BE2C (cell line): Measurements from ENCODE around the gene EHD4.

Source experiments
- DNase-seq: peaks from one replicate; pipeline ENCODE4 v3.0.0-alpha.2; 2020
- H3K27me3 ChIP-seq: fragments of 250-450 bp; sonication (Bioruptor Pico); 2 replicates; pipeline ENCODE4 v1.5.1; 2020; ENCODE audit warnings: mild to moderate bottlenecking
- H3K36me3 ChIP-seq: fragments of 250-450 bp; sonication (Bioruptor Pico); 2 replicates; pipeline ENCODE4 v1.5.1; 2020; ENCODE audit warnings: mild to moderate bottlenecking
- H3K4me1 ChIP-seq: fragments of 250-450 bp; sonication (Bioruptor Pico); 2 replicates; pipeline ENCODE4 v1.5.1; 2020
- H3K4me3 ChIP-seq: 2 replicates; pipeline ENCODE4 v1.5.1; 2011; ENCODE audit warnings: low read depth, low read length
- H3K9me3 ChIP-seq: fragments of 250-450 bp; sonication (Bioruptor Pico); 2 replicates; pipeline ENCODE4 v1.5.1; 2020
- TF ChIP-seq, protein P1 (sequence below): IDR thresholded peaks from 2 replicates; pipeline ENCODE4 v1.5.1; 2012; ENCODE audit warnings: mild to moderate bottlenecking, low read depth, low read length

The EHD4 gene

DNA sequence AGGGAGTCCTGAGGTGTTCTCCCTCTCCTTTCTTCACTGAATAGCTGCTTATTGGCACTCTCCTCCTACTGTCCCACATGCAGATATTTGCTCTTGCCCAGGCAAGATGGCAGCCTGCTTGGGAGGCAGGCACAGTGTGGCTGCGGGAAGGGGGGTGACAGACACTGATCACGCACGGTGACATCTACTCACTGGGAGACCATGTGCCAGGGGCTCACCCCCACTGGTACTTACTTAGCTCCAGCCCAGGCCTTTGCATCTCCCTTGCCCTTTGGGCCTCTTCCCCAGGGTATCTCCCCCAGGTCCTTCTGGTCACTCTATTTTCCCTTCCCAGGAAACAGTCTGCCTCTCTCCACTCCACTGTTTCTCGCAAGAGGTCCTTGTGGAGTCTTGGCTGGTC, 42.0 kb upstream of the EHD4 start:
- H3K4me1 ChIP-seq = peaks cover 17% of the 10 kb centered on the region
- DNase-seq = no peak
- H3K36me3 ChIP-seq = no peaks in the 10 kb centered on the region
- H3K9me3 ChIP-seq = no peaks in the 10 kb centered on the region
- TF ChIP-seq, protein P1, sequence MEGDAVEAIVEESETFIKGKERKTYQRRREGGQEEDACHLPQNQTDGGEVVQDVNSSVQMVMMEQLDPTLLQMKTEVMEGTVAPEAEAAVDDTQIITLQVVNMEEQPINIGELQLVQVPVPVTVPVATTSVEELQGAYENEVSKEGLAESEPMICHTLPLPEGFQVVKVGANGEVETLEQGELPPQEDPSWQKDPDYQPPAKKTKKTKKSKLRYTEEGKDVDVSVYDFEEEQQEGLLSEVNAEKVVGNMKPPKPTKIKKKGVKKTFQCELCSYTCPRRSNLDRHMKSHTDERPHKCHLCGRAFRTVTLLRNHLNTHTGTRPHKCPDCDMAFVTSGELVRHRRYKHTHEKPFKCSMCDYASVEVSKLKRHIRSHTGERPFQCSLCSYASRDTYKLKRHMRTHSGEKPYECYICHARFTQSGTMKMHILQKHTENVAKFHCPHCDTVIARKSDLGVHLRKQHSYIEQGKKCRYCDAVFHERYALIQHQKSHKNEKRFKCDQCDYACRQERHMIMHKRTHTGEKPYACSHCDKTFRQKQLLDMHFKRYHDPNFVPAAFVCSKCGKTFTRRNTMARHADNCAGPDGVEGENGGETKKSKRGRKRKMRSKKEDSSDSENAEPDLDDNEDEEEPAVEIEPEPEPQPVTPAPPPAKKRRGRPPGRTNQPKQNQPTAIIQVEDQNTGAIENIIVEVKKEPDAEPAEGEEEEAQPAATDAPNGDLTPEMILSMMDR = no peak
- no peak overlapping the region for H3K4me3 ChIP-seq
- no peaks in the 10 kb centered on the region for H3K27me3 ChIP-seq

DNA sequence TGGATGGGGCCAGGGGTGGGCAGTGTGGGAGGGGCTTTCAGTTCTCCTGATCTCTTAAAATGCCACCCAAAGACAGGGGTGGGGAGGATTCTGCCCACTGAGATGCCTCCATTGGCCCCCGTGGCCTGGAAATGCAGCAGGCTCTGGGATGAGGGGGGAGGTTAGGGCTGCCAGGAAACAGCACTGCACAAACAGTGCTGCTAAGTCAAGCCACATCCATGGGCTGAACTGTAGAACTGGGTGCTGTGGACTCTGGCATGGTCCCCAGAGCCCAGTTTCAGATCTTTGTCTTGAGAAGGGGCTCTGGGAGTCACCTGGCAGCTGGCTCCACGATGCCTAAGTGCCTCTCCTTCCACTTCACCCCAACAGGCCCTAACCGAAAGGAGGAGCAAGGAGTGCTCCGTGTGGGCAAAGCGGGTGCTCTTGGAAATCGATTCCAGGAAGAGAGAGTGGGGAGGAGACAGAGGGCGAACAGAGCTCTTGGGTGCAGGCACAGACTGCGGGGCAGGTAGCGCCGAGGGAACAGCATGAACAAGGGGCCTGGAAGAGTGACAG, 40.6 kb upstream of the EHD4 start:
- H3K27me3 ChIP-seq = no peaks in the 10 kb centered on the region
- no peak overlapping the region for H3K4me3 ChIP-seq
- no peaks in the 10 kb centered on the region for H3K9me3 ChIP-seq
- H3K4me1 ChIP-seq = peaks cover 3% of the 10 kb centered on the region; the same call in 1 of the 2 replicates
- TF ChIP-seq, protein P1 = no peak
- DNase-seq = no peak
- H3K36me3 ChIP-seq = no peaks in the 10 kb centered on the region

DNA sequence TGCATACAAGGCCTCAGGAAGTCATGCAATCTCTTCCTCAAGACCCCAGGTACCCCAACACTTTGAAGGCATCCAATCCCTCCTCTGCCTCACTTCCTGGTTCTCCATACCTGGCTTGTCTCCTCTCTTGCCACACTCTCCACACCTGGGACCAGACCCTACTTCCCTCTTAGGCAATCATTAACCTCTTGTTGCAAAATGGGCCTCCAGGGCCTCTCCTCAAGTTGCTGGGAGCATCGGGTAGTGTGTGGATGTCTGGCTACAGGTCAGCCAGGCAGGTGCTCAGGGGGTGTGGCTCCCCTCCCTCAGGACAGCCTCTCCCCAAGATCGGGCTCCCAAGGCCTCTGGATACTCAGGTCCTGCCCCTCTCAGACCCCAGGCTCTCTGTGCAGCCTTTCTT, 39.9 kb upstream of the EHD4 start:
- H3K4me3 ChIP-seq = no peak overlapping the region
- no peak for DNase-seq
- no peaks in the 10 kb centered on the region for H3K4me1 ChIP-seq
- TF ChIP-seq, protein P1 = no peak
- no peaks in the 10 kb centered on the region for H3K9me3 ChIP-seq
- H3K27me3 ChIP-seq = no peaks in the 10 kb centered on the region
- no peaks in the 10 kb centered on the region for H3K36me3 ChIP-seq

DNA sequence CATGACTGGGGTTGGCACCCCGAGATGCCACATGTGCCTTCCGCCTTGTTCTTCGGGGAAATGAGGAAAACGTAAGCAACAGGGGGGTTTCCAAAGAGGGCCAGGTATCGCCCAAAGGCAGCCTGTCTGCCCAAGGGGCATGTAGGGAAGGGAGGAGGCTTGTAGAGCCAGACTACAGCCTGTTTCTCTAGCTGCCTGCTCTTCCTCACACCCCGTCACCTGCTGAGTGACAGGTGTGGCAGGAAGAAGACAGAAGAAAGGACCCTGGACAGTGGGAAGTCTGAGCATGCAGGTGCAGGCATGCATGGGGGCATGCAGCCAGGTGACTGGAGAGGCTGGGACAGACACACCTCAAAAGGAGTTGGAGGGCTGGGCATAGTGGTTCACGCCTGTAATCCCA, 38.7 kb upstream of the EHD4 start:
- no peak overlapping the region for H3K4me3 ChIP-seq
- H3K4me1 ChIP-seq = no peaks in the 10 kb centered on the region
- H3K9me3 ChIP-seq = no peaks in the 10 kb centered on the region
- no peak for DNase-seq
- H3K27me3 ChIP-seq = no peaks in the 10 kb centered on the region
- no peaks in the 10 kb centered on the region for H3K36me3 ChIP-seq
- TF ChIP-seq, protein P1 = no peak

DNA sequence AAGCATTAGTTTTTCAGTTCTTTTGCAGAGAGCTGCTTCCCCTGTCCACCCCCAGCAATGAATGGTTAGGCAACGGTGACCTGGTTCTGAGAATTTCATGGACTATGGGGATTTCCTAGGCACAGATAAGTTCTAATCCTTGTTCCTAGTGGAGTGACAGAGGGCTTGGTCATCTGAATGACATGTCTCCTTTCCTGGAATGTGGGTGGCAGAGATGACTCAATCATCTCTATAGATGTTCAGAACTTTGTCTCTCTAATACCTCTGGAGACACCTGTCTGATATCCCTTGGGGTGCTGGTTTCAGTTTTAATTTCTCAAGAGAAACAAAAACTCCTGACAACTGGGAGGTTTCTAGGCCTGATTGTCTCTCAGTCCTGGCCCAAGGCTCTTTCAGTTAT, 38.1 kb upstream of the EHD4 start:
- Histone ChIP-seq H3K36me3 (no peaks in the 10 kb centered on the region), H3K4me3 (no peak overlapping the region), H3K4me1 (no peaks in the 10 kb centered on the region), H3K27me3 (no peaks in the 10 kb centered on the region), H3K9me3 (no peaks in the 10 kb centered on the region)
- TF ChIP-seq, protein P1 = no peak
- DNase-seq = no peak

DNA sequence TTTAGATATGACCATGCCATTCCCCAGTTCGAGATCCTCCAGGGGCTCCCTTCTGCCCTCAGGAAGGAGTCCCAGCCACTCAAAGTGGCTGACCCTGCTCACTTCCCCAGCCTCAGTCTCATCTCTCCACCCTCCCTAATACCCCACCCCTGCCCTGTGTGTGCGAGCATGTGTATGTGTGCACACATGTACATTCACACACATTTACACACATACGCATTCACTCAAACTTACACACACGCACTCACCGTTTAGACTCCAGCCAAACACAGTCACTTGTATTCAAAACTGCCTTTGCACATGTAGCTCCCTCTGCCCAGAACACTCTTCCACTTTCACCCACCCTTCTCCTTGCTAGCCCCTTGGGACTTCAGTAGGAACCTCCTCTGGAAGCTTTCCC, 37.1 kb upstream of the EHD4 start:
- no peak overlapping the region for H3K4me3 ChIP-seq
- TF ChIP-seq, protein P1 = no peak
- no peaks in the 10 kb centered on the region for H3K36me3 ChIP-seq
- H3K4me1 ChIP-seq = no peaks in the 10 kb centered on the region
- DNase-seq = no peak
- no peaks in the 10 kb centered on the region for H3K27me3 ChIP-seq
- H3K9me3 ChIP-seq = no peaks in the 10 kb centered on the region
